K562 (cell line): ENCODE results near the gene NRXN3.

Source experiments
- ATF3 ChIP-seq, 2 experiments: fragments of 450-650 bp in 1 of 2; sonication (generic) in 1 of 2; formaldehyde crosslinking in 1 of 2; IDR thresholded peaks in 1 of 2; conservative IDR thresholded peaks in 1 of 2; 2 replicates each; pipeline versions ENCODE4 v1.6.1 to v1.8.1; 2016 to 2023; ENCODE audit warnings: mild to moderate bottlenecking in 2 of 2, moderate library complexity in 2 of 2, inconsistent platforms in 1 of 2, missing genetic modification reagents in 1 of 2
- CREM ChIP-seq: IDR thresholded peaks from 2 replicates; pipeline ENCODE4 v1.6.1; 2014; ENCODE audit warnings: antibody characterized with exemption, low read depth
- EZH2 ChIP-seq: IDR thresholded peaks from 2 replicates; pipeline ENCODE4 v1.6.1; 2012; ENCODE audit warnings: low read depth, mild to moderate bottlenecking, inconsistent platforms, low read length, borderline replicate concordance
- GTF2B ChIP-seq: IDR thresholded peaks from 2 replicates; pipeline ENCODE4 v1.6.1; 2011; ENCODE audit not compliant: insufficient read length; ENCODE audit errors: extremely low read depth
- HMBOX1 ChIP-seq: sonication (generic); IDR thresholded peaks from 2 replicates; pipeline ENCODE4 v1.6.1; 2016
- HNRNPK ChIP-seq: fragments of 200-400 bp; formaldehyde crosslinking; IDR thresholded peaks from one replicate; pipeline ENCODE4 v1.6.1; 2018; ENCODE audit warnings: mild to moderate bottlenecking, low read depth, low read length; ENCODE audit not compliant: poor library complexity, severe bottlenecking
- IRF1 ChIP-seq: sonication (generic); formaldehyde crosslinking; IDR thresholded peaks from 2 replicates; pipeline ENCODE4 v1.8.0; 2022; ENCODE audit warnings: missing genetic modification reagents, mild to moderate bottlenecking, borderline replicate concordance
- NFE2 ChIP-seq: IDR thresholded peaks from 2 replicates; pipeline ENCODE4 v1.6.1; 2014; ENCODE audit warnings: antibody characterized with exemption, low read depth
- PCBP1 ChIP-seq: fragments of 200-400 bp; formaldehyde crosslinking; IDR thresholded peaks from 2 replicates; pipeline ENCODE4 v1.6.1; 2018; ENCODE audit warnings: mild to moderate bottlenecking, low read depth, low read length; ENCODE audit not compliant: poor library complexity, severe bottlenecking
- PHF20 ChIP-seq: fragments of 450-650 bp; IDR thresholded peaks from 2 replicates; pipeline ENCODE4 v1.6.1; 2018; ENCODE audit not compliant: partially characterized antibody
- SP2 ChIP-seq: IDR thresholded peaks from 2 replicates; pipeline ENCODE4 v1.6.1; 2011; ENCODE audit warnings: mild to moderate bottlenecking, low read depth, low read length, moderate library complexity; ENCODE audit not compliant: poor library complexity, severe bottlenecking; ENCODE audit errors: extremely low read depth
- ZC3H4 ChIP-seq: sonication (generic); formaldehyde crosslinking; IDR thresholded peaks from 2 replicates; pipeline ENCODE4 v1.9.0; 2021; ENCODE audit warnings: missing genetic modification reagents, borderline replicate concordance
- ZNF639 ChIP-seq, 2 experiments: fragments of 200-800 bp in 1 of 2; sonication (Bioruptor generic) in 1 of 2; sonication (generic) in 1 of 2; formaldehyde crosslinking in 1 of 2; IDR thresholded peaks in 1 of 2; conservative IDR thresholded peaks in 1 of 2; 2 replicates each; pipeline versions ENCODE4 v1.5.0 to v1.6.1; 2016 to 2020; ENCODE audit warnings: missing compliant biosample characterization in 1 of 2, missing genetic modification characterization in 1 of 2, missing genetic modification reagents in 1 of 2

- no peak for TF ChIP-seq IRF1 (CRISPR knock-in tag)
- no peak for TF ChIP-seq PHF20
- TF ChIP-seq PCBP1, result no peak
- TF ChIP-seq HMBOX1, result no peak
- no peak for TF ChIP-seq EZH2
- no peak for TF ChIP-seq GTF2B
- TF ChIP-seq ZNF639 (CRISPR knock-in tag; conservative IDR thresholded peaks at IDR 0.05 in 1 of 2, IDR thresholded peaks at IDR 0.05 in 1 of 2), result no peak
- TF ChIP-seq ATF3 (IDR thresholded peaks at IDR 0.05), result no peak
- no peak for TF ChIP-seq ATF3 (CRISPR knock-in tag; conservative IDR thresholded peaks at IDR 0.05)
- no peak for TF ChIP-seq CREM
- no peak for TF ChIP-seq ZC3H4 (CRISPR knock-in tag)
- no peak for TF ChIP-seq SP2
- TF ChIP-seq HNRNPK, result no peak
- TF ChIP-seq NFE2, result no peak
Measured at GRCh38 chr14:78292003-78292402, 121.8 kb downstream of the NRXN3 start.
